ENCODE data around the gene SCGB2A2. TPM values are rescaled to one million over a fixed set of nuclear protein-coding genes. Genes with fewer than 3 reads are reported as not detected.
A peak's percentile ranks its signal among the peaks of the same experiment; 100 is the strongest.

SCGB2A2 gene
- total RNA-seq, 2 experiments from 2014 or later: not detected

DNA sequence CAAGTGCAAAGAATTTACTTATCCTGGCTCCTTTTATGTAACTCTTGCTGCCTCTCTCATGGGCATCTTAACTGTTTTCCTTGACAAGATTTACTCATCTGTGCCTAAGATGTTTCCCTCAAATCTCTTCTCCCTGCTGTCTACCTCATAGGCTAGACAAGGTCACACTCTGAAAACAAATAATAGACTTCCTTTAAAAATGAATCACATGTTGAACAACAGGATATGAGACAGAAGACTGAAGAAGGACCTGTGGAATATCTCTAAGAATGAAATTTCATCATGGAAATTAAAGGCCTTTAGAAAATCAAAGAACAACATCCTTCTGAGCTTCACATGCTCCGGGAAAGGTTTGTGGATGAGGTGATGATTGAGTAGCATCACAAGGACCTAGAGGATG is 6.0 kb upstream of the SCGB2A2 start:
- no peak overlapping the region for H3K4me3 Mint-ChIP-seq
- DNase-seq: no peak
- H3K27me3 Mint-ChIP-seq: peaks cover 11% of the 10 kb centered on the region
- no peaks in the 10 kb centered on the region for H3K9me3 Mint-ChIP-seq
- no peaks in the 10 kb centered on the region for H3K36me3 Mint-ChIP-seq (ENCODE audit: low read depth)
- no peak overlapping the region for H3K27ac Mint-ChIP-seq
- H3K4me1 Mint-ChIP-seq: no peaks in the 10 kb centered on the region
- ChIA-PET CTCF (no interaction called here), POLR2A (no interaction called here)

DNA sequence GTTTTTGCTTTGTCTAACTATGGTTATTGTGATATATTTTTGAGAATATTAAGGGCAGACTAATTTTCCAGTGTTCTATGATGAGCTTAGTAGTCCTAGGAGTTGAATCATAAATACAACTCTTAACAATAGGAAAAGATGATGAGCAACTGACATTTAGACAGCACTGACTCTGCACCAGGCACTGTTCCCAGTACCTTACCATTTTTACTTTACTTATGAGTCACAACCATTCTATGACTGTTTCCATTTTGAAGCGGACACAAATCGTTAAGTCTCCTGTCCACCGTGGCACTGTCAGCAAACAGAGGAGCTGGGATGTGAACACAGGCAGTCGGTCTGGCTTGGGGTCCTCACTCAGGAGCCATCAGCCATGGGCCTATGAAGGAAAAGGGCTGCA is 3.4 kb upstream of the SCGB2A2 start:
- H3K36me3 Mint-ChIP-seq (ENCODE audit: low read depth): no peaks in the 10 kb centered on the region
- CTCF ChIA-PET: no interaction called here
- no peak overlapping the region for H3K27ac Mint-ChIP-seq
- H3K4me1 Mint-ChIP-seq: no peaks in the 10 kb centered on the region
- no peaks in the 10 kb centered on the region for H3K9me3 Mint-ChIP-seq
- POLR2A ChIA-PET: no interaction called here
- DNase-seq: no peak
- no peak overlapping the region for H3K4me3 Mint-ChIP-seq
- H3K27me3 Mint-ChIP-seq: peaks cover 17% of the 10 kb centered on the region

DNA sequence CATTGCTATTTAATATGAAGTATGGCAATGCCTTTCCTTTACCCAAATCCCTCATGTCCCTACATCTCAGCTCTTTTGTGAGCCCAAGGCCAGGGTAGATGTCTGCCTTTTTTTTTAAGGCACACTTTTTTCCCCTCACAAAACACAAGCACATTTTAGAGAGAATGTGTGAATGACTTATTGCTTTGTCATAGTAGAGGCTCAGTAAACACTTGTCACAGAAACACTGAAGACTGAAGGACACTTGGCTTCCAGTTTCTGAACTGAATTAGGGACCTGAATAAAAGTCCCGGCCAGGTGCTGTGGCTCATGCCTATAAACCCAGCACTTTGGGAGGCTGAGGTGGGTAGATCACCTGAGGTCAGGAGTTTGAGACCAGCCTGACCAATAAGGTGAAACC is 2.9 kb upstream of the SCGB2A2 start:
- CTCF ChIA-PET: no interaction called here
- H3K4me3 Mint-ChIP-seq: no peak overlapping the region

DNA sequence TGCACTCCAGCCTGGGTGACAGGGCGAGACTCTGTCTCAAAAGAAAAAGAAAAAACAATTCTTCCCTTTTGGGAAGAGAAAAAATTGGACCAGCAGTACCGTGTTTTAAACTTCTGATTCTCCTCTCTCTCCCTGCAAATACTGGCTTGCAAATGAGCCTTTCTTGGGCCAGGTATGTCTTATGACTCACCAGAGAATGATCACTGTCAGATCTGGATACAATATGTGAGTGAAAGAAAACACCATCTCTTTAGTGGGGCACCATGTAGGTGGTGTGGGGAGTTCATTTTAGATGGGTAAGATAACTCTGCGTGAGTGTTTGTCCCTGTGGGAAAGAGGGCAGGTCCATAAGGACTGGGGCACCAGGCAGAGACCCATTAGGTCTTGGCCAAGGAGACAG is 2.4 kb upstream of the SCGB2A2 start:
- Mint-ChIP-seq H3K9me3 (no peaks in the 10 kb centered on the region), H3K27ac (no peak overlapping the region), H3K36me3 (ENCODE audit: low read depth) (no peaks in the 10 kb centered on the region), H3K4me1 (no peaks in the 10 kb centered on the region), H3K27me3 (peaks cover 16% of the 10 kb centered on the region), H3K4me3 (no peak overlapping the region)
- ChIA-PET CTCF (no interaction called here), POLR2A (no interaction called here)
- DNase-seq: no peak

More for the DNA sequence above, 2.9 kb upstream of the SCGB2A2 start:
- Mint-ChIP-seq H3K36me3 (ENCODE audit: low read depth) (no peaks in the 10 kb centered on the region), H3K27ac (no peak overlapping the region), H3K4me1 (no peaks in the 10 kb centered on the region), H3K27me3 (peaks cover 16% of the 10 kb centered on the region), H3K9me3 (no peaks in the 10 kb centered on the region)
- DNase-seq: no peak
- POLR2A ChIA-PET: no interaction called here

GRCh38 chr11:62273284-62273683 is 3.3 kb downstream of the SCGB2A2 start:
- H3K27ac Mint-ChIP-seq: no peak overlapping the region
- H3K36me3 Mint-ChIP-seq (ENCODE audit: low read depth): no peaks in the 10 kb centered on the region
- DNase-seq: no peak
- H3K4me1 Mint-ChIP-seq: no peaks in the 10 kb centered on the region
- H3K27me3 Mint-ChIP-seq: peaks cover 13% of the 10 kb centered on the region
- CTCF ChIA-PET: no interaction called here
- no peak overlapping the region for H3K4me3 Mint-ChIP-seq
- no peaks in the 10 kb centered on the region for H3K9me3 Mint-ChIP-seq
- POLR2A ChIA-PET: no interaction called here

DNA sequence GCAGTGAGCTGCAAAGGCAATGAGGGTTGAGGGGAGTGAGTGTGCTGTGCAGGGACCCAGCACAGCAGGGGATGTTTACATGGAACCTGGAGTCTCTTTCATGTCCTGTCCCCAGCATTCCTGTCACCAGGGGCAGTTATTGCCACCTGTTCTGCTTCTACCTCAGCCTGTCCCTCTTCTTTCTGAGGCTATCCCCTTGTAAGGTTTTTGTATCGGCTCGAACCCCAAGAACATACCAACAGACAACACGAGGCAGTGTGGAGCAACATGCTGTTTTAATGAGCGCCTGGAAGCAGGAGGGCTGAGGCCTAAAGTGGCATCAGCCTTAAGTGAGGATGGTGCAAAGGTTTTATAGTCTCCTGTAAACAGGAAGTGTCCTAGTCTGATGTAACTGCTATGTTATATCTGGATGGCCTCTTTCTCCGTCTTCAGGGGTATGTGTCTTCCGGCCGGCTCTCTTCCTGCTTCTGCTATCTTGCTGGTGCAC is 3.9 kb downstream of the SCGB2A2 start:
- no peak for DNase-seq
- Mint-ChIP-seq H3K4me1 (no peaks in the 10 kb centered on the region), H3K27me3 (peaks cover 13% of the 10 kb centered on the region), H3K4me3 (no peak overlapping the region), H3K27ac (no peak overlapping the region), H3K36me3 (ENCODE audit: low read depth) (no peaks in the 10 kb centered on the region), H3K9me3 (no peaks in the 10 kb centered on the region)
- CTCF ChIA-PET: no interaction called here
- POLR2A ChIA-PET: no interaction called here

DNA sequence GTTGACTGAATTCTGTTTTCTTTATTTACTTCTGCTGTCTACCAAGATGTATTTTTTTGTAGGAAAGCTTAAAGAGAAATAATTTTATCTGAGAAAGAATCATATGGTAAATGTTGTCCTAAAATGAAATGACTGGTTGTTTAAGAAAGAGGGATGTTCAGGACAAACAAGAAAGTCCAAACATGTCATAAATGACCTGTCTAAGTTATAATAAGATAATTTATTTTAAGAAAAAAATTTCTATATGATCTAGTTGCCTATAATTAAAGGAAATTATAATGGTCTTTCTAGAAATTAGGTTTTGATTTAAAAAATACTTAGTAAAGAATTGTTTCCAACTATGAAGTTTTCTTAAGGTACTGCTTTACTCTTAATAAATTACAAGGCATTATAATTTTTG is 10.5 kb downstream of the SCGB2A2 start:
- DNase-seq: no peak
- Mint-ChIP-seq H3K4me1 (no peaks in the 10 kb centered on the region), H3K4me3 (no peak overlapping the region), H3K9me3 (peaks cover 2% of the 10 kb centered on the region), H3K36me3 (ENCODE audit: low read depth) (no peaks in the 10 kb centered on the region), H3K27me3 (peaks cover 12% of the 10 kb centered on the region), H3K27ac (no peak overlapping the region)
- POLR2A ChIA-PET: no interaction called here
- CTCF ChIA-PET: no interaction called here

DNA sequence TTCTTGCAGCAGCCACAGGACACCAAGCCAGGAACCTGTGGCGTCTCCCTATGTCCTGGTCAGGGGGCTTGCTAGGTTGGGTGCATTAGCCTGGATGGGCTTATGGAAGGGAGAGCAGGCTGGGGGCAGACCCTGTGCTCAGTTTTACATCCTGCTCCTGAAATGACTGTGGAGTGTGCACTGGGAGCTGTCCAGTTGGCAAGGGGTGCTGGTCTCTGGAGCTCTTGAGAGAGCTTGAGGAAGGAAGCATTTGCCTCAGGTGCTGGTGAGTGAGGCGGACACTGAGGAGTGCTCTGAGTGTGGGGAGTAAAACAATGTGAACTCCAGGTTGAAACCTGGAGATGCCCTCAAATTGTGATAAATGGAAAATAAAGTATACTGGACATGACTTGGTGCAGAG is 25.5 kb downstream of the SCGB2A2 start:
- DNase-seq: peak; percentile 34
- Mint-ChIP-seq H3K27ac (no peak overlapping the region), H3K4me3 (no peak overlapping the region), H3K4me1 (no peaks in the 10 kb centered on the region), H3K9me3 (no peaks in the 10 kb centered on the region), H3K36me3 (ENCODE audit: low read depth) (no peaks in the 10 kb centered on the region), H3K27me3 (peaks cover 11% of the 10 kb centered on the region)
- CTCF ChIA-PET: no interaction called here
- POLR2A ChIA-PET: no interaction called here

DNA sequence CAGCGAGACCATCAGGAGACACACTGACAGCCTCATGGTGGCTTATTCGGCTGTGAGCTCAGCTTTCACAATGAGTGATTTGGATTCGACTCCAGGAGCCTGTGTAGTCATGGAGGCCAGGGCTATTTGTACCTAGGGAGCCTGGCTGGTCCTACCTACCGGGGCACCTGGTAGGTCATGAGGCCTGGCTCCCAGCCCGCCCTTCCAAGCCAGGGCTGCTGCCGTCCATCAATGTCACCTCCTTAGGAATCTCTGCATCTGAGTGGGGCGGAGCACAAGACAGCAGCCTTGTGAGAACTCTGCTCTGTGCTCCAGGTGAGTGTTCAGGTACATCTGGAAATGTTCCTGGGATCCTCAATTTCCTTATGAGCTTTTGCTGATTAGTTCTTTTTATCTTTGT is 29.0 kb downstream of the SCGB2A2 start, which contains the start of gene SCGB1D4:
TSS of gene SCGB1D4 (minus strand) at position 101 of the 400 bp plus-strand sequence. CDS start at position 36, 65 bp downstream.
- H3K9me3 Mint-ChIP-seq: no peaks in the 10 kb centered on the region
- DNase-seq: no peak
- no peak within 1 kb of the TSS for H3K4me3 Mint-ChIP-seq
- POLR2A ChIA-PET: no interaction called here
- H3K36me3 Mint-ChIP-seq (ENCODE audit: low read depth): no peaks in the 10 kb centered on the region
- no peak within 1 kb of the TSS for H3K27ac Mint-ChIP-seq
- no peaks in the 10 kb centered on the region for H3K4me1 Mint-ChIP-seq
- CTCF ChIA-PET: no interaction called here
- H3K27me3 Mint-ChIP-seq: peaks cover 20% of the 10 kb centered on the region

DNA sequence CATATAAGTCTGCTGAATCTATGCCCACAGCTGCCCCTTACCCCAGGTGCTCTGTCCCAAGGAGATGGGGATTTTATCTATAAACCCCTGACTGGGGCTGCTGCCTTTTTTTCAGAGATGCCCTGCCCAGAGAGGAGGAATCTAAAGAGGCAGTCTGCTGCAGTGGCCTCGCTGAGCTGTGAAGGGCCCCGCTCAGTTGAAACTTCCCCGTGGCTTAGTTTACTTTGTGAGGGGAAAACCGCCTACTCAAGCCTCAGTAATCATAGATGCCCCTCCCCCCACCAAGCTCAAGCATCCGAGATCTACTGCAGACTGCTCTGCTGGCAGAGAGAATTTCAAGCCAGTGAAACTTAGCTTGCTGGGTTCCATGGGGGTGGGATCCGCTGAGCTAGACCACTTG is 36.3 kb downstream of the SCGB2A2 start:
- Mint-ChIP-seq H3K4me3 (no peak overlapping the region), H3K4me1 (peaks cover 3% of the 10 kb centered on the region), H3K27me3 (peaks cover 33% of the 10 kb centered on the region), H3K27ac (no peak overlapping the region), H3K36me3 (ENCODE audit: low read depth) (no peaks in the 10 kb centered on the region), H3K9me3 (no peaks in the 10 kb centered on the region)
- CTCF ChIA-PET: no interaction called here
- POLR2A ChIA-PET: no interaction called here
- DNase-seq: no peak

DNA sequence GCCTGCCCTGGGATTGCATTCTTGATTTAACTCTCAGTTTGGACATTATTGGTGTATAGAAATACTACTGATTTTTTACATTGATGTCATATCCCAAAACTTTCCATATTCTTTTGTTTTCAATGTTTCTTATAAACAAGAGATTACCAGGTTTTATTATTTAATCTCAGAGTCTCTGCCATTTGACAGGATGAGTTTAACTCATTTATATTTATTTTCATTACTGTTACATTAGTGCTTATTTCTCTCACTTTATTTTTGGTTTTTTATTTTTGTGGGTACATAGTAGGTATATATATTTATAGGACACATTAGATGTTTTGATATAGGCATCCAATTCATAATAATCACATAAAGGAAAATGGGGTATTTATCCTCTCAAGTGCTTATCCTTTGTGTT is 38.0 kb downstream of the SCGB2A2 start:
- H3K27ac Mint-ChIP-seq: no peak overlapping the region
- H3K27me3 Mint-ChIP-seq: peaks cover 36% of the 10 kb centered on the region
- ChIA-PET POLR2A (no interaction called here), CTCF (no interaction called here)
- no peak overlapping the region for H3K4me3 Mint-ChIP-seq
- H3K9me3 Mint-ChIP-seq: no peaks in the 10 kb centered on the region
- H3K36me3 Mint-ChIP-seq (ENCODE audit: low read depth): no peaks in the 10 kb centered on the region
- no peak for DNase-seq
- peaks cover 9% of the 10 kb centered on the region for H3K4me1 Mint-ChIP-seq

DNA sequence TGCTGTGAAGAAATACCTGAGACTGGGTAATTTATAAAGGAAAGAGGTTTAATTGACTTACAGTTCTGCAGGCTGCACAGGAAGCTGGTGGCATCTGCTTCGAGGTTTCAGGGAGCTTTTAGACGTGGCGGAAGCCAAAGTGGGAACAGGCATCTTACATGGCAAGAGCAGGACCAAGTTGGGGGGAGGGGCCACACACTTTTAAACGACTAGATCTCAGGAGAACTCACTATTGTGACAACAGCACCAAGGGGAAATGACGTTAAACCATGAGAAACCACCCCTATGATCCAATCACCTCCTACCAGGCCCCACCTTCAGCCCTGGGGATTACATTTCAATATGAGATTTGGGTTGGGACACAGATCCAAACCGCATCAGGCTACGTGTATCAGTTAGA is 40.0 kb downstream of the SCGB2A2 start:
- DNase-seq: no peak
- Mint-ChIP-seq H3K27me3 (peaks cover 40% of the 10 kb centered on the region), H3K4me1 (peaks cover 9% of the 10 kb centered on the region), H3K27ac (no peak overlapping the region), H3K9me3 (no peaks in the 10 kb centered on the region), H3K36me3 (ENCODE audit: low read depth) (no peaks in the 10 kb centered on the region), H3K4me3 (no peak overlapping the region)
- ChIA-PET POLR2A (no interaction called here), CTCF (interaction anchor here (1.2 to 2.7 kb wide), 3 partner anchors 12 to 713 kb away, joined by 3 to 20 read pairs (median 7); no protein-coding TSS in a partner anchor)

DNA sequence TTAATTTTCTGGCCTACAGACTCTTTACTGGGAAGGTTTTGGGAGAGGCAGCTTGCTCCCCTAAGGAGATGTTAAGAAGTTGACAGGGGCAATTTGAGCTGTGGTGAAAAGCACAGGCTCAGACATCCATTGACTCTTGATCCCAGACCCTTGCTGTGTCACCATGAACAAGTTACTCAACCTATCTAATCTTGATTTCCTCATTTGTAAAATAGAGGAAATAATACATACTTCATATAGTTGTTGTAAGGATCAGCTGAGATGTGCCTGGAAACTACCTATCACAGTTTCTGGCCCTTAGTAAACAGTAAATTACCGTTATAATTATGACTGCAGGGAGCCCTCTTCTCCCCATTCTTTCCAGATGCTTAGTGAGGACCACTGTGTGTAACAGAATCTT is 45.5 kb downstream of the SCGB2A2 start:
- CTCF ChIA-PET: no interaction called here
- H3K27me3 Mint-ChIP-seq: peaks cover 29% of the 10 kb centered on the region

GRCh38 chr11:62322524-62322923 is 52.6 kb downstream of the SCGB2A2 start:
- H3K27me3 Mint-ChIP-seq: peaks cover 12% of the 10 kb centered on the region
- no peak for DNase-seq
- peaks cover 7% of the 10 kb centered on the region for H3K4me1 Mint-ChIP-seq
- no peak overlapping the region for H3K4me3 Mint-ChIP-seq
- H3K9me3 Mint-ChIP-seq: no peaks in the 10 kb centered on the region
- H3K27ac Mint-ChIP-seq: no peak overlapping the region
- ChIA-PET CTCF (interaction anchor here (0.6 to 2.8 kb wide), 7 partner anchors 12 to 334 kb away, joined by 3 to 20 read pairs (median 8); partner anchors contain the start of gene ASRGL1), POLR2A (no interaction called here)
- no peaks in the 10 kb centered on the region for H3K36me3 Mint-ChIP-seq (ENCODE audit: low read depth)

More for the DNA sequence above, 45.5 kb downstream of the SCGB2A2 start:
- peaks cover 9% of the 10 kb centered on the region for H3K4me1 Mint-ChIP-seq
- no peak overlapping the region for H3K27ac Mint-ChIP-seq
- DNase-seq: no peak
- H3K4me3 Mint-ChIP-seq: no peak overlapping the region
- POLR2A ChIA-PET: no interaction called here
- no peaks in the 10 kb centered on the region for H3K36me3 Mint-ChIP-seq (ENCODE audit: low read depth)
- no peaks in the 10 kb centered on the region for H3K9me3 Mint-ChIP-seq
